Glomerular visceral epithelial cell (primary cell): ENCODE data around the gene ADCY4.

Experiments used
- DNase-seq: peaks from one replicate; pipeline ENCODE4 v3.0.0-alpha.2; 2016; ENCODE audit errors: extremely low spot score

ADCY4 gene

GRCh38 chr14:24298892-24299254 is 36.0 kb downstream of the ADCY4 start:
- DNase-seq, result peak; percentile 66

- peak; percentile 49 for DNase-seq
Observed at GRCh38 chr14:24297190-24297964, 37.5 kb downstream of the ADCY4 start.

- peak; percentile 88 for DNase-seq
Observed at GRCh38 chr14:24296341-24297157, 38.3 kb downstream of the ADCY4 start.

GRCh38 chr14:24293525-24293924 is 41.3 kb downstream of the ADCY4 start:
- no peak for DNase-seq

DNA sequence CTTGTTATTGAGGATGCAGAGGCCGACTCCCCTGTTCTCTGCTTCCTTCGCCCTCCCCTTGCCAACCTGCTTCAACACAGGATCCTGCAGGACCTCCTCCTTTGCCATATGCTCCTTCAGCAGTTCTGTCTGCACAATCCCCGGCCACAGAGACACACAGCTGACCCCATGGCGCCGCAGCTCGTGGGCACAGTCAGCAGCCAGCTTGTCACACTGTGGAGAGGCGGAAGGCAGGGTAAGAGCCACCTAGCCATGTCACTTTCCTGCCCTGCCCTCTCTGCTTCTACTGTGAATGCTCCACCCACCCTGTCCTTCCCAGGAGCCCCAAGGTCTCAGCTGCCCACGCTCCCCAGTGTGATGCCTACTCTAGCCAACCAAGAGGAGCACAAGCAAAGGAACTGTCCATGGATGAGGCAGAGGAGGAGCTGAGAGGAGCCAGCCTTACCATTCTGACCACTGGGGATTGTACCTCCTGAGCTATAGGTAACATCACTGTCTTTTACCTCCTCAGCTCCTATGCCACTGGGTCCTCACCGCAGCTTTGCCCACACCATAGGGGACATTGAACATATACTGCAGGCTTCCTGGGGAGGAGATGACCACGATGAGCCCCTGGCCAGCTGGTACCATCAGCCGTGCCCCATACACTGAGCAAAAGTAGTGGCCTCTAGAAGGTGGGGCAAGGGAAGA is 42.6 kb downstream of the ADCY4 start:
- no peak for DNase-seq

- DNase-seq, result no peak
Observed at GRCh38 chr14:24291446-24292117, 43.3 kb downstream of the ADCY4 start.

DNA sequence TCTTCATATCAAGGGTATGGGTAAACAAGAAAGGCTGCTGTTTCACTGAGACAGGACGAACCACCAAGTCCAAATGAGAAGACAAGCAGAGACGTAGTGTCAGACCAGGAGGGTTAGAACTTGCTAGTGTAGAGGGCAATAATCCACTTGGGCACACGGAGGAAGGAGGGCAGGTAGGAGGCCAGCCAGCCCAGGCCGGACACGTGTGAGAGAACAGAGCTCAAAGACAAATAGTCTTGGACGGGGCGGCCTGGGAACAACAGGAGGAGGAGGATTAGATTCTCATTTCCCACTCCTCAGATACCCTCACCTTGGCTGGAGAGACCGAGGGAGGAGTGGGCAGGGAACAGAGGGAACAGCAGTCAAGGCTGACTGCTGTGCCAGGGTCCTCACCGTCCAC is 44.1 kb downstream of the ADCY4 start:
- no peak for DNase-seq

DNA sequence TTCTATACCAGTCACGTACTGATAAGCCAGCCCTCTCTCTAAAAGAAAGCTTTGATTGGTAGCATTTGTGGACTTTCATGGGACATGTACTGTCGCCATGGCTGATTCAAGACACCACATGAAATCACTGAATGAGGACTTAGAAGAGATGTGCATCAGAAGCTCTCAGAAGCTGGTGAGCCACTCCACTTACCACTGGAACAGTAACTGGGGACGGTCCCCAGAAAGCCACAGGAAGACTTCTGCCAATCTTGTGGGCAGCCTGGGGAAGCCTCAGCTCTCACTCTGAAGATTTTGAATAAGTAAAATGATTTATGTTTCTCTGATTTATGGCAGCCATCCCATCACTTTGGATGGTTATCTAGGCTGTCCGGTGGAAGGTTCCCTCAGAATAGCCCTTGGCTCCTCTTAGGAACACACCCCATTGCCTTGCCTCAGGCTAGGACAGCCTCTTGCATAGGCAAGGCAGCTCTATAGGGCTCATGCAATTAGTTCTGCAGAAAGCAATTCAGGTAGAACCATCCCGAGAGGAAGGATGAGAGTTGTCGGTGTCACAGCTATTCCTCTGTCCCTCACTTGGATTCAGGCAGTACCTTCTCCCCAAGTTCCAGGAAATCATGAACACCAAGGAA is 45.1 kb downstream of the ADCY4 start:
- no peak for DNase-seq

GRCh38 chr14:24286996-24287395 is 47.9 kb downstream of the ADCY4 start:
- no peak for DNase-seq

- no peak for DNase-seq
Observed at GRCh38 chr14:24285351-24285750, 49.5 kb downstream of the ADCY4 start.

DNA sequence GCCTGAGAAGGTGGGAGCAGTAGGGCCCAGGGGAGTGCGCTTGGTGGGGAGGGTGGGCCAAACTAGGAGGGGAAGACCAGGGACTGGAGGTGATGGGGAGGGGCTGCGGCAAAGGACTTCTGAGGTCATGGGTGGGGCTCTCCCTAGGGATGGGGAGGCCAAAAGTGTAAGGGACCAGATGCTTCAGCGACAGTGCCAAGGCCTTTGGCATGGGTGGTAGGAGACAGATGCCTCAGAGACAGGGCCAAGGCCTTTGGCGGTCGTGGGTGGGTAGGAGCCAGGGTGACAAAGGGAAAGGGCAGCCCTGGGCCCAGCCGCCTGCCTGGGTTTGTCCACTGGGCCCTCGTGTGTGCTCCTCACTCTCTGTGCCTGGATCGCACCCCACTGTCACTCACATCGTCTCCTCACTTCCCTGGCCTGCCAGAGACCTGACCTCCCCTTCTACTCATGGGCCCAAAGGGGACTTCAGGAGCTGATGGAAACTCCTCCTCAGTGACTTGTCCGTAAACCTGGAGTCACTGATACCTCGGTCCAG is 50.3 kb downstream of the ADCY4 start:
- DNase-seq, result no peak

DNA sequence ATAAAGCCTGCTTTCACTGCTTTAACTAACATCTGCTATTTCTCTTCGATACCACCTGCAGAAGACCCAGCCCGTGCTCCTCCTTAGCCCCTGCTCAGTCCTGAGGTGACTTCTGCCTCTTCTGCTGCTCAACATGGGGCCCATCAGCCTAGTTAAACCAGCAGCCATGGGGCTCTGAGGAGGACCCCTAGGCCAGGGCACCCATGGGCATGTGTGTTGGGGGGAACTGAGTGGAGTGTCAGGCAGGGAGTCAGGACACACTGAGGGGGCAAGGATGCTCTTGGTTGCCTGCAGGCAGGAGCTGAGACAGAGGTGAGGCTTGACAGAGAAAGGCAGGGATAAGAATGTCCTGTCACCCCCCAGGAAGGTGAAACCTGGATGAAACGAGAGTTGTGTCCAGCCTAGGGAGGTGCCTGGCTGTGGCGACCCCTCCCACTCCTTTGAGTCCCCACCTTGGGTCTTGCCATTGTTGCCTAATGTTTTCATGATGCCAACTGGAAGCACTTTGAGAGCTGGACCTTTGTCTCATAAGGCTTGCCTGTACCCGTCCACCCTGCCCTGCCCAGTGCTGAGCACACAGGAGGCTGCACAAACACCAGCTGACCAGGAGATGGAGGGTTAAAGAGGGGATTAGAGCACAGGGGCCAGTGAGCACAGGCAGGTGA is 50.9 kb downstream of the ADCY4 start:
- DNase-seq, result no peak

DNA sequence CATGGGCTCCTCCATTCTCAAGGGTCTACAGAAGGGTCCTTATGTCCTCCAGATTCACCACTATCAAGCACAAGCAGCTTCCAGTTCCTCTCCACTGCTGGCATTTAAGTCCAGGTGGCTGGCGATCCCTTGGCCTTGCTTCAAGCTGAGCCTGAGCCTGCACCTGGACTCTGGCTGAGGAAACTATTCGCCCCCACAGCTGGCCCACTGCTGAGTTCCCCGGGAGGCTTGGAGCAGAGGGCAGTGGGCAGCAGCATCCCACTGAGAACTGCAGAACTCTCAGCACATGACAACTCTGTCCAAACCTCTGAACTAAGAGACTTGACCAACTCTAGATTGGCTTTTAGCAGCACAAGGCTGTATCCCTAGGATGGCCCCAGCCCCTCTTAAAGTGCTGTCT is 52.1 kb downstream of the ADCY4 start:
- no peak for DNase-seq

DNA sequence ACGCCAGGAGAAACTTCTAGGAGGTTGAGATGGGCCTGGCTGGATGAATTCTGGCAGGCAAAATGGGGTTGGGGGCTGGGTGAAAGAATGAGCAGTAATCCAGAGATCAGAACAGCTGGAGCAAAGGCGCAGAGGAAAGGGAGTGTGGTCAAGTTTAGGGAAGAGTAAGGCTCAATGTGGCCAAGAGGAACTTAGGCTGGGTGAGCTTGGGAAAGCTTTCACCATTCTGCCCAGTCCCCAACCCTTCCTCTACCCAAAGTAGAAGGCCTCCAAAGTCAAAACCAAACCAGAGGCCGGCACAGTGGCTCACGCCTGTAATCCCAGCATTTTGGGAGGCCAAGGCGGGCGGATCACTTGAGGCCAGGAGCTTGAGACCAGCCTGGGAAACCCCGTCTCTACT is 53.2 kb downstream of the ADCY4 start:
- no peak for DNase-seq

GRCh38 chr14:24280797-24281460 is 53.9 kb downstream of the ADCY4 start:
- DNase-seq, result no peak

GRCh38 chr14:24279301-24280186 is 55.3 kb downstream of the ADCY4 start:
- peak; percentile 39 for DNase-seq

GRCh38 chr14:24278424-24278823 is 56.4 kb downstream of the ADCY4 start:
- DNase-seq, result no peak

DNA sequence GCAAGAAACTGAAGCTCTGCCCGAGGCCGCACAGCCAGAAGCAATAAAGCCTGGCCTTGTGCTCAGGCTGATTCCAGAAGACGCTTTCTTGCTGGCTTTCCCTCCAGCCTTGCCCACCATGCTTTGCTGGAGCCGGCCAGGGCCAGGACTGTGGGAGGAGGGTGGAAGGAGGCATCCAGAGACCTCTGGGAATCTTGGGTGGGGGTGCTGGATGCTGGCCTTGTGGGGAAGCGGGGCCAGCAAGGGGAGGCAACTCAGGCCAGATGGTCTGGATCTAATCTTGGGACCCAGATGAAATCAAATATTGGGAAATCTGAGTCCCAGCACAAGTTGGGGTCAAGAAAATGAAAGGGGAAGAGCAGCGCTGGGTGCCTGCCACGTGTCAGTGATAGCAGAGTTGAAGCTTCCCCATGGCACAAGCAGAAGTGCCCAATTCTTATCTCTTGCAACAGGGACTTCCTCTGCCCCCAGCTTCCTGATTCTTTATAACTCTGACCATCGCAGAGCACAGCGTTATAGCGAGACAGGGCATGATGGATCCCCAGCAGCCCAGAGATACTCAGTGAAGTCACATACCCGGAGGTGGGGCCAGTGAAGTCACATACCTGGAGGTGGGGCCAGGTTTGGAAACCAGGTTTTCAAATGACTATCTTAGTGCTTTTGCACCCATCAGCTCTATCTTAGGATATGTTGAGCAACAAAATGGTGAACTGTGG is 57.1 kb downstream of the ADCY4 start:
- no peak for DNase-seq

GRCh38 chr14:24277071-24277470 is 57.8 kb downstream of the ADCY4 start:
- DNase-seq, result no peak
